WTC11 (cell line): ENCODE results near the gene ASTN2.

Experiments used
- CBFB ChIP-seq: sonication (generic); formaldehyde crosslinking; IDR thresholded peaks from 2 replicates; pipeline ENCODE4 v1.8.1; 2022; ENCODE audit warnings: mild to moderate bottlenecking, low read depth, missing genetic modification reagents
- CREB1 ChIP-seq: sonication (generic); formaldehyde crosslinking; IDR thresholded peaks from 2 replicates; pipeline ENCODE4 v1.8.0; 2023; ENCODE audit warnings: mild to moderate bottlenecking, missing genetic modification reagents
- ETV6 ChIP-seq: sonication (generic); formaldehyde crosslinking; IDR thresholded peaks from 2 replicates; pipeline ENCODE4 v1.8.1; 2022; ENCODE audit warnings: mild to moderate bottlenecking, missing genetic modification reagents
- IRF2 ChIP-seq: sonication (generic); formaldehyde crosslinking; IDR thresholded peaks from 2 replicates; pipeline ENCODE4 v1.8.0; 2022; ENCODE audit warnings: low read depth, missing genetic modification reagents, borderline replicate concordance
- RELA ChIP-seq: sonication (generic); formaldehyde crosslinking; IDR thresholded peaks from 2 replicates; pipeline ENCODE4 v1.8.1; 2022; ENCODE audit warnings: missing genetic modification reagents, mild to moderate bottlenecking, borderline replicate concordance
- TF ChIP-seq, protein P1 (sequence below): sonication (generic); formaldehyde crosslinking; IDR thresholded peaks from 2 replicates; pipeline ENCODE4 v1.8.1; 2022; ENCODE audit warnings: low read depth, missing genetic modification reagents, borderline replicate concordance
- TF ChIP-seq, protein P2 (sequence below): fragments of 200-600 bp; IDR thresholded peaks from 2 replicates; pipeline ENCODE4 v1.8.0; 2022; ENCODE audit warnings: antibody characterized with exemption
- TF ChIP-seq, protein P3 (sequence below): sonication (generic); formaldehyde crosslinking; conservative IDR thresholded peaks from 2 replicates; pipeline ENCODE4 v1.8.1; 2022; ENCODE audit warnings: mild to moderate bottlenecking, missing genetic modification reagents
- TF ChIP-seq, protein P4 (sequence below): sonication (generic); formaldehyde crosslinking; IDR thresholded peaks from 2 replicates; pipeline ENCODE4 v1.8.0; 2023; ENCODE audit warnings: mild to moderate bottlenecking, missing genetic modification reagents

DNA sequence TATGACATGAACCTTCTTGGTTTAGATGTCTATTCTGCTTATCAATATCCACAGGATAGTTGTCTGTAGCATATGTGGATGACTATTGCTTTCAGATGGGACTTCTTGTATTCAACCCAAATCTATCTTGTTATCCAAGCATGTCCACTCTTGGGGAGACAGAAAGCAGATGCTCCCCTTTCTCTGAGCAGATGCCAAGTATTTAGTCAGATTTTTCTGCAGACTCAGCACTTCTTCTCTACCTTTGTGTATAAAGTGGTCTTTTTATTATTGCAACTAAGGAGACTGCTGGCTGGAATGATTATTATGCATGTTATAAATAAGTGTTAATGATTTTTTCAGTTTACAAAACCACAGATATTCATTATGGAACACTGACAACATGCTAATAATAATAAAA, 45.1 kb upstream of the ASTN2 start:
- no peak for TF ChIP-seq ETV6 (CRISPR knock-in tag)
- TF ChIP-seq CREB1, result no peak
- TF ChIP-seq CBFB (CRISPR knock-in tag), result no peak
- TF ChIP-seq, protein P1, sequence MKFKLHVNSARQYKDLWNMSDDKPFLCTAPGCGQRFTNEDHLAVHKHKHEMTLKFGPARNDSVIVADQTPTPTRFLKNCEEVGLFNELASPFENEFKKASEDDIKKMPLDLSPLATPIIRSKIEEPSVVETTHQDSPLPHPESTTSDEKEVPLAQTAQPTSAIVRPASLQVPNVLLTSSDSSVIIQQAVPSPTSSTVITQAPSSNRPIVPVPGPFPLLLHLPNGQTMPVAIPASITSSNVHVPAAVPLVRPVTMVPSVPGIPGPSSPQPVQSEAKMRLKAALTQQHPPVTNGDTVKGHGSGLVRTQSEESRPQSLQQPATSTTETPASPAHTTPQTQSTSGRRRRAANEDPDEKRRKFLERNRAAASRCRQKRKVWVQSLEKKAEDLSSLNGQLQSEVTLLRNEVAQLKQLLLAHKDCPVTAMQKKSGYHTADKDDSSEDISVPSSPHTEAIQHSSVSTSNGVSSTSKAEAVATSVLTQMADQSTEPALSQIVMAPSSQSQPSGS (CRISPR knock-in tag), result no peak
- no peak for TF ChIP-seq IRF2 (CRISPR knock-in tag)
- TF ChIP-seq, protein P2, sequence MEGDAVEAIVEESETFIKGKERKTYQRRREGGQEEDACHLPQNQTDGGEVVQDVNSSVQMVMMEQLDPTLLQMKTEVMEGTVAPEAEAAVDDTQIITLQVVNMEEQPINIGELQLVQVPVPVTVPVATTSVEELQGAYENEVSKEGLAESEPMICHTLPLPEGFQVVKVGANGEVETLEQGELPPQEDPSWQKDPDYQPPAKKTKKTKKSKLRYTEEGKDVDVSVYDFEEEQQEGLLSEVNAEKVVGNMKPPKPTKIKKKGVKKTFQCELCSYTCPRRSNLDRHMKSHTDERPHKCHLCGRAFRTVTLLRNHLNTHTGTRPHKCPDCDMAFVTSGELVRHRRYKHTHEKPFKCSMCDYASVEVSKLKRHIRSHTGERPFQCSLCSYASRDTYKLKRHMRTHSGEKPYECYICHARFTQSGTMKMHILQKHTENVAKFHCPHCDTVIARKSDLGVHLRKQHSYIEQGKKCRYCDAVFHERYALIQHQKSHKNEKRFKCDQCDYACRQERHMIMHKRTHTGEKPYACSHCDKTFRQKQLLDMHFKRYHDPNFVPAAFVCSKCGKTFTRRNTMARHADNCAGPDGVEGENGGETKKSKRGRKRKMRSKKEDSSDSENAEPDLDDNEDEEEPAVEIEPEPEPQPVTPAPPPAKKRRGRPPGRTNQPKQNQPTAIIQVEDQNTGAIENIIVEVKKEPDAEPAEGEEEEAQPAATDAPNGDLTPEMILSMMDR, result no peak
- TF ChIP-seq, protein P3, sequence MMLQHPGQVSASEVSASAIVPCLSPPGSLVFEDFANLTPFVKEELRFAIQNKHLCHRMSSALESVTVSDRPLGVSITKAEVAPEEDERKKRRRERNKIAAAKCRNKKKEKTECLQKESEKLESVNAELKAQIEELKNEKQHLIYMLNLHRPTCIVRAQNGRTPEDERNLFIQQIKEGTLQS, result no peak
- TF ChIP-seq, protein P4, sequence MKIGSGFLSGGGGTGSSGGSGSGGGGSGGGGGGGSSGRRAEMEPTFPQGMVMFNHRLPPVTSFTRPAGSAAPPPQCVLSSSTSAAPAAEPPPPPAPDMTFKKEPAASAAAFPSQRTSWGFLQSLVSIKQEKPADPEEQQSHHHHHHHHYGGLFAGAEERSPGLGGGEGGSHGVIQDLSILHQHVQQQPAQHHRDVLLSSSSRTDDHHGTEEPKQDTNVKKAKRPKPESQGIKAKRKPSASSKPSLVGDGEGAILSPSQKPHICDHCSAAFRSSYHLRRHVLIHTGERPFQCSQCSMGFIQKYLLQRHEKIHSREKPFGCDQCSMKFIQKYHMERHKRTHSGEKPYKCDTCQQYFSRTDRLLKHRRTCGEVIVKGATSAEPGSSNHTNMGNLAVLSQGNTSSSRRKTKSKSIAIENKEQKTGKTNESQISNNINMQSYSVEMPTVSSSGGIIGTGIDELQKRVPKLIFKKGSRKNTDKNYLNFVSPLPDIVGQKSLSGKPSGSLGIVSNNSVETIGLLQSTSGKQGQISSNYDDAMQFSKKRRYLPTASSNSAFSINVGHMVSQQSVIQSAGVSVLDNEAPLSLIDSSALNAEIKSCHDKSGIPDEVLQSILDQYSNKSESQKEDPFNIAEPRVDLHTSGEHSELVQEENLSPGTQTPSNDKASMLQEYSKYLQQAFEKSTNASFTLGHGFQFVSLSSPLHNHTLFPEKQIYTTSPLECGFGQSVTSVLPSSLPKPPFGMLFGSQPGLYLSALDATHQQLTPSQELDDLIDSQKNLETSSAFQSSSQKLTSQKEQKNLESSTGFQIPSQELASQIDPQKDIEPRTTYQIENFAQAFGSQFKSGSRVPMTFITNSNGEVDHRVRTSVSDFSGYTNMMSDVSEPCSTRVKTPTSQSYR (CRISPR knock-in tag), result no peak
- no peak for TF ChIP-seq RELA (CRISPR knock-in tag)
